ENCODE data around the gene SGPP2. TPM values are rescaled to one million over a fixed set of nuclear protein-coding genes. Genes with fewer than 3 reads are reported as not detected.
"Not testable (repeated sequence)": the region's sequence is repeated elsewhere in the genome, so short reads cannot be mapped to it uniquely, and the experiment has no call there.

SGPP2 gene
- polyA plus RNA-seq, 1 experiment: not detected

GRCh38 chr2:222408684-222409083 is 15.7 kb upstream of the SGPP2 start:
- no peak for TF ChIP-seq CTCF (IDR thresholded peaks at IDR 0.05; ENCODE audit: insufficient read depth, low read depth, low read length)
- POLR2A ChIA-PET: no interaction called here
- CTCF ChIA-PET: no interaction called here
- no peak overlapping the region for H3K4me3 ChIP-seq (ENCODE audit: low read depth, low read length)
- DNase-seq (ENCODE audit: low read depth): no peak
- H3K36me3 ChIP-seq (ENCODE audit: control insufficient read depth, insufficient read depth, low read length): no peaks in the 10 kb centered on the region
- no peaks in the 10 kb centered on the region for H3K27me3 ChIP-seq (ENCODE audit: control insufficient read depth, insufficient read depth, low read length)

- no peak for TF ChIP-seq CTCF (IDR thresholded peaks at IDR 0.05; ENCODE audit: insufficient read depth, low read depth, low read length)
- POLR2A ChIA-PET: no interaction called here
- Histone ChIP-seq H3K36me3 (ENCODE audit: control insufficient read depth, insufficient read depth, low read length) (no peaks in the 10 kb centered on the region), H3K4me3 (ENCODE audit: low read depth, low read length) (no peak overlapping the region), H3K27me3 (ENCODE audit: control insufficient read depth, insufficient read depth, low read length) (no peaks in the 10 kb centered on the region)
- DNase-seq (ENCODE audit: low read depth): no peak
- CTCF ChIA-PET: interaction anchor here (1.0 kb wide), 1 partner anchor 10 kb away, joined by 3 read pairs; no protein-coding TSS in a partner anchor
Measured at GRCh38 chr2:222410534-222410933, 13.8 kb upstream of the SGPP2 start.

- POLR2A ChIA-PET; H3K4me3 ChIP-seq (ENCODE audit: low read depth, low read length); DNase-seq (ENCODE audit: low read depth); CTCF ChIA-PET; H3K36me3 ChIP-seq (ENCODE audit: control insufficient read depth, insufficient read depth, low read length); H3K27me3 ChIP-seq (ENCODE audit: control insufficient read depth, insufficient read depth, low read length): not testable (repeated sequence)
Measured at GRCh38 chr2:222412334-222412733, 12.0 kb upstream of the SGPP2 start.

GRCh38 chr2:222413295-222413911 is 10.9 kb upstream of the SGPP2 start:
- POLR2A ChIA-PET: no interaction called here
- Histone ChIP-seq H3K27me3 (ENCODE audit: control insufficient read depth, insufficient read depth, low read length) (no peaks in the 10 kb centered on the region), H3K4me3 (ENCODE audit: low read depth, low read length) (no peak overlapping the region), H3K36me3 (ENCODE audit: control insufficient read depth, insufficient read depth, low read length) (no peaks in the 10 kb centered on the region)
- no peak for TF ChIP-seq CTCF (IDR thresholded peaks at IDR 0.05; ENCODE audit: insufficient read depth, low read depth, low read length)
- no peak for DNase-seq (ENCODE audit: low read depth)
- CTCF ChIA-PET: no interaction called here

- no peak for DNase-seq (ENCODE audit: low read depth)
- POLR2A ChIA-PET: no interaction called here
- TF ChIP-seq CTCF (IDR thresholded peaks at IDR 0.05; ENCODE audit: insufficient read depth, low read depth, low read length): no peak
- Histone ChIP-seq H3K27me3 (ENCODE audit: control insufficient read depth, insufficient read depth, low read length) (peaks cover 5% of the 10 kb centered on the region), H3K36me3 (ENCODE audit: control insufficient read depth, insufficient read depth, low read length) (no peaks in the 10 kb centered on the region), H3K4me3 (ENCODE audit: low read depth, low read length) (no peak overlapping the region)
- CTCF ChIA-PET: no interaction called here
Measured at GRCh38 chr2:222418739-222419138, 5.6 kb upstream of the SGPP2 start.

- Histone ChIP-seq H3K4me3 (ENCODE audit: low read depth, low read length) (no peak overlapping the region), H3K27me3 (ENCODE audit: control insufficient read depth, insufficient read depth, low read length) (peaks cover 16% of the 10 kb centered on the region), H3K36me3 (ENCODE audit: control insufficient read depth, insufficient read depth, low read length) (no peaks in the 10 kb centered on the region)
- CTCF ChIA-PET: interaction anchor here (1.1 kb wide), 1 partner anchor 15 kb away, joined by 3 read pairs; no protein-coding TSS in a partner anchor
- no peak for TF ChIP-seq CTCF (IDR thresholded peaks at IDR 0.05; ENCODE audit: insufficient read depth, low read depth, low read length)
- DNase-seq (ENCODE audit: low read depth): no peak
- POLR2A ChIA-PET: no interaction called here
Measured at GRCh38 chr2:222420508-222420907, 3.8 kb upstream of the SGPP2 start.
